ENCODE measurements around the gene DHRS4L2. TPM values are rescaled to one million over a fixed set of nuclear protein-coding genes. Genes with fewer than 3 reads are reported as not detected.
"Not testable (repeated sequence)": the region's sequence is repeated elsewhere in the genome, so short reads cannot be mapped to it uniquely, and the experiment has no call there.

The DHRS4L2 gene
- total and polyA plus RNA-seq, 10 of the 15 experiments (the other 5 are each of a cell fraction or from before 2014, with no cell fraction given), result 2.8 to 49.3 (median 21.8) TPM

DNA sequence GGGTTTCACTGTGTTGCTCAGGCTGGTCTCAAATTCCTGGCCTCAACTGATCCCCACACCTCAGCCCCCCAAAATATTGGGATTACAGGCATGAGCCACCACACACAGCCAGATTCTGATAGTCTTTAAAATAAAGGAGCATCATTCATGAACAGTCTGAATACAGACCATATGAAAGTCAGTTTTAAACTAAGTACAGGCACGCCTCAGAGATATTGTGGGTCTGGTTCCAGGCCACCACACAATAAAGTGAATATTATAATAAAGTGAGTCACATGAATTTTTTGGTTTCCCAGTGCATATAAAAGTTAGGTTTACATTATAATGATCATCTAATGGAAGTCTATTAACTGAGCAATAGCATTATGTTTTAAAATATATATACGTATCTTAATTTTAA lies 8.1 kb downstream of the DHRS4L2 start:
- H2AFZ ChIP-seq (ENCODE audit: control insufficient read depth, low read depth, low read length); ATAC-seq; POLR2A ChIA-PET; H3K79me2 ChIP-seq (ENCODE audit: control insufficient read depth, insufficient read depth, low read length); H4K20me1 ChIP-seq (ENCODE audit: control insufficient read depth, insufficient read depth); H3K36me3 ChIP-seq (ENCODE audit: control insufficient read depth in 2 of 2, insufficient read depth in 2 of 2, low read length in 1 of 2); H3K4me2 ChIP-seq (ENCODE audit: control insufficient read depth, insufficient read depth); H3K27me3 ChIP-seq (replicated peaks in 1 of 2; ENCODE audit: control insufficient read depth in 2 of 2, insufficient read depth in 2 of 2, low read length in 1 of 2); RAD21 ChIA-PET (ENCODE audit: unreplicated experiment); SMC1A ChIA-PET (ENCODE audit: uncharacterized antibody, unreplicated experiment); H3K4me3 ChIP-seq; in situ Hi-C loops (cut with MboI); H3K27ac ChIP-seq (ENCODE audit: control insufficient read depth, insufficient read depth); BruUV-seq (replicated peaks); CTCF ChIA-PET; H3K9me3 ChIP-seq (replicated peaks; ENCODE audit: control insufficient read depth, insufficient read depth, low read length); intact Hi-C loops (cut with micrococcal nuclease; ENCODE audit: unreplicated experiment); H3K4me1 ChIP-seq (ENCODE audit: control insufficient read depth, insufficient read depth, low read length); FAIRE-seq; H3K9ac ChIP-seq (ENCODE audit: control insufficient read depth, insufficient read depth, low read length); DNase-seq (ENCODE audit: low read depth, low spot score): not testable (repeated sequence)
- 100% methylated on average over 1 of the region's 2 CpGs for WGBS (ENCODE audit: insufficient coverage, insufficient replicate concordance, low lambda C conversion rate, missing lambda C conversion rate)

DNA sequence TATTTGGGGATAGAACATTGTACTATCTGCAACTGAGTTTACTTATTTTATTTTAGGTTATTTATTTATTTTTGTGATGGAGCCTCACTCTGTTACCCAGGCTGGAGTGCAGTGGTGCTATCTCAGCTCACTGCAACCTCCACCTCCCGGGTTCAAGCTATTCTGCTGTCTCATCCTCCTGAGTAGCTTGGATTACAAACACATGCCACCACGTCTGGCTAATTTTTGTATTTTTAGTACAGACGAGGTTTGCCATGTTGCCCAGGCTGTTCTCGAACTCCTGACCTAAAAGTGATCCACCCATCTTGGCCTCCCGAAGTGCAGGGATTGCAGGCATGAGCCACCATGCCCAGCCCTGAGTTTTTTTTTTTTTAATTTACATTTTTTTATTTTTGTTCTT lies 10.9 kb downstream of the DHRS4L2 start:
- H4K20me1 ChIP-seq (ENCODE audit: control insufficient read depth, insufficient read depth); H3K27ac ChIP-seq (ENCODE audit: control insufficient read depth, insufficient read depth); RAD21 ChIA-PET (ENCODE audit: unreplicated experiment); H3K4me3 ChIP-seq; CTCF ChIA-PET; DNase-seq (ENCODE audit: low read depth, low spot score); in situ Hi-C loops (cut with MboI); H3K79me2 ChIP-seq (ENCODE audit: control insufficient read depth, insufficient read depth, low read length); FAIRE-seq; ATAC-seq; H3K9ac ChIP-seq (ENCODE audit: control insufficient read depth, insufficient read depth, low read length); H3K4me2 ChIP-seq (ENCODE audit: control insufficient read depth, insufficient read depth); POLR2A ChIA-PET; H2AFZ ChIP-seq (ENCODE audit: control insufficient read depth, low read depth, low read length); intact Hi-C loops (cut with micrococcal nuclease; ENCODE audit: unreplicated experiment); H3K4me1 ChIP-seq (ENCODE audit: control insufficient read depth, insufficient read depth, low read length); H3K36me3 ChIP-seq (ENCODE audit: control insufficient read depth in 2 of 2, insufficient read depth in 2 of 2, low read length in 1 of 2); BruUV-seq (replicated peaks); H3K27me3 ChIP-seq (replicated peaks in 1 of 2; ENCODE audit: control insufficient read depth in 2 of 2, insufficient read depth in 2 of 2, low read length in 1 of 2); H3K9me3 ChIP-seq (replicated peaks; ENCODE audit: control insufficient read depth, insufficient read depth, low read length); SMC1A ChIA-PET (ENCODE audit: uncharacterized antibody, unreplicated experiment): not testable (repeated sequence)
- WGBS (ENCODE audit: insufficient coverage, insufficient replicate concordance, low lambda C conversion rate, missing lambda C conversion rate), result no CpG with 5 or more reads among the region's 5 CpGs

- in situ Hi-C loops (cut with MboI); ATAC-seq; H3K27ac ChIP-seq (ENCODE audit: control insufficient read depth, insufficient read depth); POLR2A ChIA-PET; H3K4me1 ChIP-seq (ENCODE audit: control insufficient read depth, insufficient read depth, low read length); DNase-seq (ENCODE audit: low read depth, low spot score); H3K79me2 ChIP-seq (ENCODE audit: control insufficient read depth, insufficient read depth, low read length); FAIRE-seq; H3K4me3 ChIP-seq; H4K20me1 ChIP-seq (ENCODE audit: control insufficient read depth, insufficient read depth); H3K9me3 ChIP-seq (replicated peaks; ENCODE audit: control insufficient read depth, insufficient read depth, low read length); H3K27me3 ChIP-seq (replicated peaks in 1 of 2; ENCODE audit: control insufficient read depth in 2 of 2, insufficient read depth in 2 of 2, low read length in 1 of 2); SMC1A ChIA-PET (ENCODE audit: uncharacterized antibody, unreplicated experiment); CTCF ChIA-PET; BruUV-seq (replicated peaks); H3K9ac ChIP-seq (ENCODE audit: control insufficient read depth, insufficient read depth, low read length); H3K36me3 ChIP-seq (ENCODE audit: control insufficient read depth in 2 of 2, insufficient read depth in 2 of 2, low read length in 1 of 2); H2AFZ ChIP-seq (ENCODE audit: control insufficient read depth, low read depth, low read length); intact Hi-C loops (cut with micrococcal nuclease; ENCODE audit: unreplicated experiment); H3K4me2 ChIP-seq (ENCODE audit: control insufficient read depth, insufficient read depth); RAD21 ChIA-PET (ENCODE audit: unreplicated experiment): not testable (repeated sequence)
Measured at GRCh38 chr14:24001078-24001477, 12.3 kb downstream of the DHRS4L2 start.
